Stimulated activated CD4-positive, alpha-beta T cell treated with anti-CD3 and anti-CD28 coated beads, Interleukin-15, amount 100 ng/mL, for 24 hours (primary cell): Measurements from ENCODE around the gene ARHGAP26.
A peak's percentile ranks its signal among the peaks of the same experiment; 100 is the strongest.

Source experiments
- DNase-seq: peaks from one replicate; pipeline ENCODE4 v3.0.0-alpha.2; 2020

The ARHGAP26 gene

GRCh38 chr5:142785206-142785605 lies 15.0 kb downstream of the ARHGAP26 start:
- DNase-seq = no peak

DNA sequence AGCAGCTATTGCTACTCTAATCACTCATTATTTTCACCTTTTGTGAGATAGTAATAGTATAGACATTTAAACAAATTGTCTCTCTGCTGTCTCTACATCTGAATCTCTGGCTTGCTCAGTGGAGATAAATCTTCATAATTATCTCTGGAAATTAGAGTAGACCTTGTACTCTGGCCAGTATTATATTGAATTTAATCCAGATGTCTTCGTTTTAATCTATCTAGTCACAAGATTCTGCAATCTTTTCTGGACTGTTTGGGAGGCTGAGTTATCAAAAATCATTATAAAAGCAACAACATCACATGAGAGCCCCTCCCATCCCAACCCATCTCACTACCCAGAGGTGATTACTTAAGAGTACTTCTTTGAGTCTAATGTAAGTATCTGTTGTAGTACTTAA lies 19.0 kb downstream of the ARHGAP26 start:
- no peak for DNase-seq

DNA sequence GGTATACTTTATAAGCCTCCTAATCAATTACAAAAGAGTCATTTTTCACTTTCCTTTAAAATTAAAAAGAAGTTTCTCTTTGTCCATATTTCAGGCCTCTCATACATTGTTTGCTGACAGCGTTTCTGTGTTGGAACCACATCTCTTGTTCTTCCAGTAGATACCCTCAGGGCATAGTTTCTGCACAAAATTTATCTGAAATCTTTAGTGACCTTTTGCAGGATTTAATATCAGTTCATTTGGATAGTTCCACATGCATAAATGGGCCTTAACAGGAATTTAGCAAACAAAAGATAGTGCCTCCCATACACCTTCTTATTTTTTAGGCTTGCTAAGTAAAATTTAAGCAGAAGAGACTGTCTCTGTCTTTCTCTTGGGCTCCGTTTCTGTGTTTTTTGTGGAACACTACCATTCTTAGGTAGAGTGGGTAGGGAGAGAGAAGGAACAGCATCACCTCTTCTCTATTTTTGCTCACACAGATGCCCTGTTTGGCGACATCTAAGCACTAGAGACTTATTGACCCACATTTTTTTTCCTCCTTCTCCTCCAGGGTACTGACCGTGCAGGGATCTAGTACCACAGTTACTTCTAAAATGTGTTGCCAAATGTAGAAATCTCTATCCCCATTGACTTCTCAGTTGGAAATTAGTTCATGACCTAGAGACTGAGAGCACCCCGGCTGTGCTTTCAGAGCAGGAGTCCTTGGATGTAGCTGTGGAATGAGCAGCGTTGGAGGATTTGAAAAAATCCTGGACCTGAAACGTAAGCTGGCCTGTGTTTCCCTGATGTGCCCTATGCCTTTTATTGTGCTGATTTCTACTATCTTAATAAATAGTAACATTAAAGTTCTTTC lies 22.1 kb downstream of the ARHGAP26 start:
- DNase-seq = no peak

DNA sequence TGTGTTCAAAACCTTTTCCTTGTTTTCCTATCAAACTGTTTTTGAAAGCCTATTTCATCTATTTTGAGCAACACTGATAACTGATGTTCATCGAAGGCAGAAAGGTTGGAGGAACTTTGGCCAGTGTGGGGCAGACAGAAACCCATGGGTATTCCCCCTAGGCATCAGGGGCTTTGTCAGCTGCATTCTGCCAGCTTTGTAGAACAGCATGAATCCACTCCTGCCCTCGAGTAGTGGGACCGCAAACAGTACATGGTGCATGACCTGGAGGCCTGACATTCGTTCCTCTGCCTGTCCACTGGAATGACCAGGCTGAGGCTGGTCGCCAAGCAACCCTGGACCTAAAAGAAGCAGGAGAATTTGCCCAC lies 22.7 kb downstream of the ARHGAP26 start:
- no peak for DNase-seq

DNA sequence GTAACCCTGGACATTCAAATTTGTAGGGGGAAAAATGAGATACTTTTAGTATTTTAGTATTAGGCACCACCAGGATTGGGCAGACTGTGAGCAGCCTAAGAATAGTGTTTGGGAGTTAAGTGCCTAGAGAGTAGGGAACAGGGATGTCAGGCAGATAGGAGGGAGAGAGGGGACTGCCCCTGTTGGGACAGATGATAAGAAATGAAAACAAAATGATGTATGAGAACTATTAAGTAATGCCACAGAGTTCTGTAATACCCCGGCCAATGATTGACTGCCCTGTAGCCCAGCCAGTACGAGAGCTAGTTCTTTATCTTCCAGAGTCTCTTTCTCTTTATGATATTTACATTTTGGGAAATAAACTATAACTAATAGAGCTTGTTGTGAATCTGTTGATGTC lies 24.4 kb downstream of the ARHGAP26 start:
- no peak for DNase-seq

DNA sequence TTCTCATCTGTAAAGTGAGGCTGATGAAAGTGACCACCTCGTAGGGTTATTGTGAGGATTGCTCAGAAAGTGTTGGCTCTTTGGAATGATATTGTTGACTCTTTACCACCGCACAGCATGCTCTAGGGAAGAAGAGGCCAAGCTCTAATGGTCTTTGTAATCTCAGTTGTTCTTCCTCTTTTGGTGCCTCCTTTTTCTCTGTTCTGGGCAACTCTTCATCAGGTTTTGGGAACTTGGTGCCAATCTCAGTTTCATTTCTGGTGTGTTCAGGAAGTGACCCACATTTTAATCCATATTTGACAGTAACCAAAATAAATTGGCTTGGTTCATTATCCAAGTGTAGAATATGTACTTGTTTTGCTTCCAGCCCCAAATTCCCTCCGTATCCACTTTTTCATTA lies 25.1 kb downstream of the ARHGAP26 start:
- no peak for DNase-seq

GRCh38 chr5:142796492-142797109 lies 26.4 kb downstream of the ARHGAP26 start:
- no peak for DNase-seq

- DNase-seq = no peak
These were observed 27.2 kb downstream of the ARHGAP26 start for GRCh38 chr5:142797420-142797819.

DNA sequence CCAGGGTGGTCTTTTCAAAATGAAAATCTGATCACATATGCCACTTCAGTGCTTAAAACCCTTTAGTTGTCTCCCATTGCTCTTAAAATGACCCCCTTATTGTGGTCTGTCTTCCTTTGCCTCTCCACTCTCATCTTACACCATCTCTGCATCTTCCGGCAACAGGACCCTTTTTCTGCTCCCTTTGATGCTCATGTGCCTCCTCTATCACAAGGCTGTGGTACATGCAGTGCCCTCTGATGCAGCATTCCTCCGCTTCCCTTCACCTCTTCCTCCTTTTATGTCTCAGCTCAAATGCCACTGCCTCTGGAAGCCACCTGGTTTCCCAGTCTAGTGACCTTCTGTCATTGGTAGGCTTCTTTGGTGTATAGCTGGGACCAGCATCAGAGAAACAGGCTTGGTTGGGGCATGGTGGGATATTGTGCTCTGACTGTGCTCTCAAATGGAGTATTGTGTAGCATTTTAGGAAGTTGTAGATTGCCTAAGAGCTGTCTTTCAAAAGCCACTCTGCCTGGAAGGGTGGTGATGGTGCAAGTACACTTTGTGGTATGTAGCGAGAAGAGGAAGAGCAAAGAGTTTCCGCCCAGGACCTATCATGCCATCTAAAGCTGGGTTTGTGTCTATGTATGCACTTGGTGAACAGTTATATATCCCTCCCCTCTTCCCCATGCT lies 28.1 kb downstream of the ARHGAP26 start:
- DNase-seq = peak; percentile 15

DNA sequence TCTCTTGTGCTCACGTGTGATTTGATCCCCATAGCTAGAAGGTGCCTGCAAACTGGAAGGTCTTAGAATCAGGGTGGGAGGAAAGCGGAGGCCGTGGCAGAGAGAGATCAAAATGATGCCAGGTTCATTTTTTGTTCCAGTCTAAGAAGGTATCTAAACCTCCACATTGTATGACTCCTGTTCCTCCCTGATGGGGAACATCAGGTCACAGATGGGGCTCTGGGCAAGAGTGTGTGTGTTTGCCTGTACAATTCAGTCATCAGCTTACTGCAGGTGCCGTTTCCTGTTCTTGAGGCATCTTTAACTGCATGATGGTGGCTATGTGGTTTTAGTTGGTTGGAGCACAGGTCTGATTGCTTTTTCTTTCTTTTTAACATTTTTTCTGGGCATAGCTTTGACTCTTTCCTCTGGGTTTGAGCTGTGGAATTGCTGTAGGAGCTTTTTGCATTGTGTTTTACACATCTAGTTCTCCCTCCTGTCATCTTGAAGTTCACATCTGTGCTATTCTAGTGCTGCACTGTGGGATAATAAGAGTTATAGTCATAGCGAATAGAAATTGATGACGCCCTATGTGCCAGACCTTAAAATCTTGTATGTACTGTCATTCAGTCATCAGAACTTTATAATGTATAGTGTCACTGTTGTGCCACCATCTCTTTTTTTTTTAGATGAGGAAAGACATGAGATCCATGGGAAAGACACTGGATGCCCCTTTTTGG lies 30.8 kb downstream of the ARHGAP26 start:
- DNase-seq = peak; percentile 46

DNA sequence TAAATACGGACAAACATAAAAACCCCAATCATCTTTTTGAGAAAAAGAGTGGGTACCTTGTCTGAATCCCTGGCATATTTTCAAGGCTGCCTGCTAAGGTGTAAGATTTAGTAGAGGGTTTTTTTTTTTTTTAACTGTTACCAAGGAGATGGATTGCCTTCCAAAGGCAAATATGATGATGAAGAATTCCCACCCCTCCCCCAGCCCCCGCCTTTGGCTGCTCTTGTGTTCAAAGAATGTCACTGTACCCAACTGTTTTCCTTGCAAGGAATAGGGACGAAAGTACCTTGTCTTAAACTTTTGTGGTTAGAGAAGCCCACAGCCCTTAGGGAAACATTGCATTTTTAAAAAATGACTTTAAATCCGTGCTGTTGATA lies 31.3 kb downstream of the ARHGAP26 start:
- DNase-seq = no peak

- no peak for DNase-seq
These were observed 33.4 kb downstream of the ARHGAP26 start for GRCh38 chr5:142803428-142804125.

DNA sequence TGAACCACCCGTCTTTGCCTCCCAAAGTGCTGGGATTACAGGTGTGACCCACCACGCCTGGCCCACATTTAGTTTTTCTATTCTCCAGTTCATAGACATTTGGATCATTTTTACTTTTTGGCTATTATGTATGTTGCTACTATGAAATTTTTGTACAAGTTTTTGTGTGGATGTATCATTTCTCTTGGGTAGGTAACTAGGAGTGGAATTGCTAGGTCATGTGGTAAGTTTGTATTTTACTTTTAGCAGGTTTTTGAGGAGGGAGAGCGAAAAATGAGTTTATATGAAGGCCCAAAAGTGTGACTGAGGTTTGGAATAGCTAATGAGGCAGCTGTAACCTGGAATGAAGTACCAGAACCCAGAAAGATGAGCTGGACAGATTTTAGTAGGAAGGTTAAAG lies 35.2 kb downstream of the ARHGAP26 start:
- DNase-seq = no peak

GRCh38 chr5:142806841-142807267 lies 36.7 kb downstream of the ARHGAP26 start:
- DNase-seq = no peak

- no peak for DNase-seq
These were observed 37.3 kb downstream of the ARHGAP26 start for GRCh38 chr5:142807372-142807911.

DNA sequence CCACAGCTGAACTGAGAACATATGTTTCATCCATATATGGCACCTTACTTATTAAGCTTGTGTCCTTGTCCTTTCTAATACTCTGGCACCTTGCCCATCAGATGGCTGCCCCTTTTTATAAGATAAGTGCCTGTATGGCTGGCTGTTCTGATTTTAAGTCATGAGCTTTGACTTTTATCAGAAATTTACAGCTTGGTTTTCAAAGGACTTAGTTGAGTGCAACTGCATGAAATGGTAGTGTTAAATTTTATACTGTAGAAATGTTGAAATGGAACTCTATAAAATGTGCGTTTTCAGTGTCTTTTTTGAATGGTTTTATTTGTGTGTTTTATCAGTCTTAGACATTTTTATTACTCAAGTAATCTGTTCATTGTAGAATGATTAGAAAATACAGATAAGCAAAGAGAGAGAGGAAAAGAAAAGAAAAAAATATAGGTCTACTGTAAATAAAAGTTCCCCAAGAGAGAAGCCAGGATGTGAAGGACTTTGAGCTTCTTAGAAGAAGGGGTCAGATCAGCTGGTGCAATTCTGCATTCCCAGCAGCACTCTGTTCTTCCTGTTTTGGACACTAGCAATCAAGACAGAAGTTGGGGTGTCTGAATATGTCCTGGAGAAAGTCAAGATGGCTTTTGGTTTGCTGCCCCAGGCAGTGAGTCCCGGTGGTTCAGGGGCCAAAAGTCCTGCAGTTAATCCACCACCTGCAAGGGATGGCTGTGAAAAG lies 38.9 kb downstream of the ARHGAP26 start:
- no peak for DNase-seq

DNA sequence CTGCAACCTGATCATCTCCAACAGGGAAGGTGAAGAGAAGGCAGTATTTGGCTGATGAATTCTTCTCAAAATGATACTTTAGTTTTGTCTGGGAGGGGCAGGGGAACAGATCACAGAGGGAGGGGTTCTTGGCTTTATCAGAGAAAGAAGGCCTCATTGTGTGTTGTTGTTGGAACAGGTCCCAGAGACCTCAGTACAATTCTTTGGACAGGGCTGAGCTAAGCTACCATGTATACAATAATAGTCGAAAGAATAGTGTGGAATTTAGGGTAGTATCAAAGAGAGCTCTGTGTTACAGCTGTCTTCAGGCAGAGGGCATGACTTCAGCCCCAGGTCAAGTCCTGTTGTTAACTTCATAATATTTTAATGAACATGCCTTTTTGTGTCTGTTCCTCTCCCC lies 39.9 kb downstream of the ARHGAP26 start:
- no peak for DNase-seq

DNA sequence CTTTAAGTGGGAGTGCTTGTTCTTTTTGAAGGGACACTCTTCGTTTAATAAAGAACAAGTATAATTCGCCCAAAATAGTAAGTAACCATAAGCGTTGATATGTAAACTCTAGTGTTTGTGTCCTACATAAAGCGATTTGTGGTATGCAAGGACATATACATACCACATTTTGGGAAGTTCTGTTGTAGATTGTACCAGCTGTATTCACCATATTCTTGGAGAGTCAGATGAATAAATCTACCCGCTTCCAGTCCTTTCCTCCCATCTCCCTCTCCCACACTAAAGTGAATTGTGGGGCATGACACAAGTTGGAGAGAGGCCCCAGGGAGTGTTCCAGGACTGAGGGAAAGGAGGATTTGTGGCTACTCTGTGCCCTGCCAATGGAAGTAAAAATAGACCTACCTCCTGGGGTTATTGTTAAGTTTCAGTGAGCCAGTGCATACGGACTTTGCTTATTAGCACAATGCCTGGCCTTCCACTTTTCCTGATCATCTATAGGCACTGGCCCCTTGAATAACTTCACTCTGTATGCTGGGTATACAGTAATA lies 40.6 kb downstream of the ARHGAP26 start:
- DNase-seq = no peak

GRCh38 chr5:142811866-142812557 lies 41.8 kb downstream of the ARHGAP26 start:
- DNase-seq = no peak

DNA sequence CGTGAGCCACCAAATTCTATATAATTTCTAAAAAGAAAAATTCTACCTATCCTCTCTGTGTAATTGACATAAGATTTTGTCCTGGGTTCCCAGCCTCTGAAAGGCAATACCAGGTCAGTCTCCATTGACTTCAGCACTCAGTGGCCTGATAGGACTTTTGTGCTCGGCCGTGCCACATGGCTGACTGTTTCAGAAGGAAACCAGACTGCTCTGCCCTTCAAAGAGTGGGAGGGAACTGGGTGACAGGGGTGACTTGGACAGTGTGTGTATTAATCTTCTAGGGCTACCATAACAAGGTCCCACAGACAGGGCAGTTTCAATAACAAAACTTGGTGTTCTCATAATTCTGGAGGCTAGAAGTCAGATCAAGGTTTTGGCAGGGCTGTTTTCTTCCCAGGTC lies 43.0 kb downstream of the ARHGAP26 start:
- DNase-seq = no peak

DNA sequence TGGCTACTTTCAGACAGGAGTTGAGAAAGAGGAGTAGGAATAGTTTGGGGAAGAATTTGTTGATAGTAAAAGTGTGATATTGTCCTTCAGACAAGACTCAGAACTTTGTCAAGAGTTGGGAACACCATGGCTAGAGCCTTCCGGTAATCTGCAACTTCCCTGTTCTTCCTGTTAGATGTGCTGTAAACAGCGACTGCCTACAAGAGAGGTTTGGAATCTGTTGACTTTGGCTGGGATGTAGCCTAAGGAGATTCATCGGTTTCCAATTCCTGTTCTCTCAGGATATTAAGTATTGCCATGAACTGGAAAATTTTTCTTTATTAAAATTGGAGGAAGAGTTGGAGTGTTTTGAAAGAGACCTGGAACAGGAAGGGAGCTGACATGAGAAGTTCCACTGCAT lies 43.9 kb downstream of the ARHGAP26 start:
- no peak for DNase-seq
